ENCODE results near the gene ABCA9. TPM values are rescaled to one million over a fixed set of nuclear protein-coding genes. Genes with fewer than 3 reads are reported as not detected.
"Not testable (repeated sequence)": the region's sequence is repeated elsewhere in the genome, so short reads cannot be mapped to it uniquely, and the experiment has no call there.

The ABCA9 gene
- total RNA-seq, 1 donor from 2014 or later, result 6.0 TPM

DNA sequence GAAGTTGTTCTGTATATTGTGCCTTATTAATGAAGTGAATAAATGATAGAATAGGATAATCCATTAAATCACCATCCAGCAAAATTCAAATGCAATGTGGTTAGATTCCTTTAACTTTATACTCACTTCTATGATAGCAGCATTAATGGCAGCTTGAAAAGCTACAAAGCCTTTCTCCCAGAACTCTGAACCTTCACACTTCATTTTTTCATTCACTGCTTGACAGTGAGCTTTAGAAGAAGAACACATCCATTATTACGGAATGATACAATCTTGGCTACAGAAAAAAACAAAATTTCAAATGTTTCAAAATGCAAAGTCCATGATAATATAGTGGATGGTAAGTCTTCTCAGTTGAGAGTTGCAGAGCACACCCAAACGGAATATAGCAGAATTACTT is 16.4 kb downstream of the ABCA9 start:
- DNase-seq (ENCODE audit: low spot score), result no peak
- intact Hi-C loops (cut with DNase I), result no loop called here

DNA sequence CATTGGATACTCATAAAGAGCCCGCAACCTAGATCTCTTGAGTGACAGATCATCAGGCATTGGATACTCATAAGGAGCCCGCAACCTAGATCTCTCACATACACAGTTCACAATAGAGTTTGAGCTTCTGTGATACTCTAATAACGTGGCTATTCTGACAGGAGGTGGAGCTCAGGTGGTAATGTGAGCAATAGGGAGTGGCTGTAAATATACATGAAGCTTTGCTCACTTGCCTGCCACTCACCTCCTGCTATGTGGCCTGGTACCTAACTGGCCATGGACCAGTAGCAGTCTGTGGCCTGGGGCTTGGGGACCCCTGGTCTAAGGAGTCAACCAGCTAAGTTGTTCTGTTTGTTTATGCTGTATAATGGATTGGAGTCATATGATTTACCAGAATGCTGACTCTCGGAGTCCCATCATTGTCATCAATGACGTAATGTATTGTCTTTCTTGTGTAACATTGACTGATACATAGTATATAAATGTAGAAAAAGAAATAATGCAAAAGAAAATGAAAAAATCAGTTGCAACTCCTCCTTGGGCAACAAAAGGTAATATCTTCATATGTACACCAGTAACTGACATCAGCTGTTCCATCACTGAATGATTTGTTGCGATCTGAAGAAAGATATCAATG is 17.5 kb downstream of the ABCA9 start:
- DNase-seq (ENCODE audit: low spot score), result no peak
- intact Hi-C loops (cut with DNase I), result no loop called here

DNA sequence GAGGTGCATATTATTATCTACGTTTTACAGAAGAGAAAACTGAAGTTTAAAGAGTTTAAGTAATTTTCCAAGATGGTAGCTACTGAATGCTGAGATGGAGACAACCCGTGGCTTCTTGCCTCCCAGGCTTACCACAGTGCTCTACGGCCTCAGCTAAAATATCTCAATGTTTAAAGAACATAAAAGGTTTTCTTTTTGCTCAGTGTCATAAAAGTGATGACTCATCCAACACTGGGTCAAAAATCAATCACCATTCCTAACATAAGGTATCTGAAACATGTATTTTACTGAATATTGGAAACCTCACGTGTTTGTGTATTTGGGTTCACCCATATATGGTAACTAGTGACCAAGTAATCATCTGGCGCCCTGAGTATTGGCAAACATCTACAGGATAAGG is 18.4 kb downstream of the ABCA9 start:
- intact Hi-C loops (cut with DNase I), result no loop called here
- no peak for DNase-seq (ENCODE audit: low spot score)

DNA sequence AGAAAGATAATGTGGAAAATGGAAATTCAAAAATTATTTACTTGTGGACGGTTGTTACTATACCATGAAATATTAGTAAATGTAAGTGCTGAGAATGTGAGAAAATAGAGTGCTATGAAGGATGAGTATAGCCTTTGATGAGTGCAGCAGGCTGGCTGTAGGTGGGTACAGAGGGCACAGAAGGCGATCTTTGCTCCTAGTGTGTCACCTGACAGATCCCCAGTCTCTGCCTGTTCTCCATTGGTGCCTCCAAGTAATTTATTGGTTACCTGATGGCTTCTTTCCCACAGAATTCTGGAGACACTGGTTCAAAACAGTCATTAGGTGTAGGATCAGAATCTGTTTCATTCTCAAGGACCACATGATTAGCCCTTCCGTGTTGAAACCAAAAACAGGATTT is 28.9 kb downstream of the ABCA9 start:
- intact Hi-C loops (cut with DNase I), result no loop called here
- no peak for DNase-seq (ENCODE audit: low spot score)

DNA sequence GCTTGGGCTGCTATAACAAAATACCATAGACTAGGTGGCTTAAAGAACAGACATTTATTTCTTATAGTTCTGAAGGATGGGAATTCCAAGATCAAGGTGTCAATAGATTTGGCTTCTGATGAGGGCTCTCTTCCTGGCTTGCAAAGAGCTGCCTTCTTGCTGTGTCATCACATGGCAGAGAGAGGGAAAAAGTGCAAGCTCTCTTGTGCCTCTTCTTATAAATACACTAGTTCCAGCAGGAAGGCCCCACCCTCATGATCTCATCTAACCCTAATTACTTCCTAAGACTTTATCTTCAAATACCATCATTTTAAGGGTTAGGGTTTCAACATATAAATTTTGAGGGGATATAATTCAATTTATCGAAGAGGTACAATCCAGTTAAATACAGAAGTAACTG is 30.6 kb downstream of the ABCA9 start:
- no peak for DNase-seq (ENCODE audit: low spot score)
- intact Hi-C loops (cut with DNase I), result no loop called here

DNA sequence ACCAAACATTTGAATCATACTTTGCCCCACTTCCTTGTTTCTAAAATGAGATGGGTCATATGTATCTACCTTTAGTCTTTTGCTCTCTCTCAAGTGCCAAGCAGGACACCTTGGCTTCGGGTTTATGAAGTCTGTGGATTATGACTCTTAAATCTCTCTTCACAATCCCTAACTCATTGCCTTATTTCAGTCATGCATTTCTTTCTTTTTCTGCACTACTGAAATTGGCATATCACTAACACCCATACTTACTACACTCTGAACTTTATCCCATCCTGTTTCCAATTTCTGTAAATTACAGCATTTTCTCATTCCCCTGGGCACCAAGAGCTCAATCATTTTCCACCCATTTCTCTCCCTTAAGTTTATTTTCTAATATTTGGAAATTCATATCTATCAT is 42.0 kb downstream of the ABCA9 start:
- intact Hi-C loops (cut with DNase I), result no loop called here
- DNase-seq (ENCODE audit: low spot score), result no peak

DNA sequence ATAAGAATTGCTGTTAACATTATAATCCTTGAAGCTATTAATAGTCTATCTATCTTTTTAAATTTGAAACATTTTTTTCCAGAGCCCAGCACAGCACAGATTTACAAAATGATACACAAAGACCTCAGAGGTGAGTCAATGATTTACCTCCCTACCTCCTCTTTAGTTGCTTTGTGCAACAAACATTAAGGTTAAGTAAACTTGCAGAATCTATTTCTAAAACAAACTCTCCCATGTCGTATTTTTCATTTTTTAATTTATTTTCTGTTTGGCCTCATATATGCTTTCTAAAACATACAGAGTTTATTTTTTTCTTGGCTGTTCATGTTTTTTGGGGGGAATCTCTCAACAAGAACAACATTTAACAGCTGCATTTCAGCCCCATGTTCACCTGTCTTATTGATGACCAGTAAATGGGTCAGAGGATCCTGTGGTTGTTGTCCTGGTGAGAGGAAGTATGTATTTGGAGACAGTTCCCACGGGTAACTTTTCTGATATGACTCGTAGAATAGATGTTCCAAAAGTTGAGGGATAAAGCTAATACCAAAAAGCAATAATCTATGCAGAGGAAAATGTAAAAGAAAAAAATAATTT is 42.6 kb downstream of the ABCA9 start:
- intact Hi-C loops (cut with DNase I), result no loop called here
- DNase-seq (ENCODE audit: low spot score), result no peak

DNA sequence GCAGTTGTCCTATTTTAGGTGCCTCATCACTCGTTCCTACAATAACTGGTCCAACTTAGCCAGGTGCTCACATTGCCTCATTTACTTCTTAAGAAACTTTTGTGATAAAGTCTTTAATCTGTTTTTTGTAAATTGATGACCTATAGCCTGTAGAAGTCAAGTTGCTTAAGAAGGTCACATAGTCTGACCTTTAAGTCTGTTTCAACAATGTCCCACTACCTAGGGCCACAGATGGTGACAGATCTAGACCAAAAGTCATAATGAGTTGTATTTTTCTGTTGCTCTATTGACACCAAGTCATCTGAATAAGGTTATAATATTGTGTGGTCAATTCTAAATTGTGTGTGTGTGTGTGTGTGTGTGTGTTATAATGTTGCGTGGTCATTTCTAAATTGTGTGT is 45.1 kb downstream of the ABCA9 start:
- DNase-seq (ENCODE audit: low spot score), result no peak
- intact Hi-C loops (cut with DNase I), result no loop called here

DNA sequence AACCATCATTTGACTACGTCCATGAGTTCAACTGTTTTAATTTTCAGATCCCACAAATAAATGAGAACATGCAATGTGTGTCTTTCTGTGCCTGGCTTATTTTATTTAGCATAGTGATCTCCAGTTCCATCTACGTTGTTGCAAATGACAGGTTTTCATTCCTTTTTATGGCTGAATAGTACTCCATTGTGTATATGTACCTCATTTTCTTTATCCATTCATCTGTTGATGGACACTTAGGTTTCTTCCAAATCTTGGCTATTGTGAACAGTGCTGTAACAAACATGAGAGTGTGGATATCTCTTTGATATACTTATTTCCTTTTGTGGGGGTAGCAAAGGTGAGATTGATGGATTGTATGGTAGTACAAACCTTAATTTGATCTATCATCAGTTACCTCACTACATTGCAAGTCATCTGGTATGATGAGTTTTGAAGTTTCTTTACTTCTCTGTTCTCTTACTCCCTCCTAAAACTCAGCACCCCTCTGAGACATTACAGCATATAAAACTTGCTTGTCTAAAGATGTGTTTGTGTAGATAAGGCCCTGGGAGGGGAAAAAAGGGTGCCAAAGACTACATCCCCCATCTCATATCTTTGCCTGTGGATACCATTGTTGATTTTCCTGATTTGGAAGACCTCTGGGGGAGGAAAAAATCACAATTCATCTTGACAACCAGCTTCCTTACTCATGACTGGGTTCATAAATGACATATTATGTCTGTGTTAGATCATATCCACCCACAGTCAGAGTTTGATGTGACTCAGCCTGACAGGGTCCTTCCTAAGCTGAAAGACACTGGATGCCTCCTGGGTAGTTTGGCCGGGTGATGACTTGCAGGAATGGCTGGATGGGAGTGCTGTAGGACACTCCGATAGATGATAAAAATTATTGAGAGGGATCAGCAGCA is 47.6 kb downstream of the ABCA9 start:
- intact Hi-C loops (cut with DNase I), result no loop called here
- DNase-seq (ENCODE audit: low spot score), result no peak

DNA sequence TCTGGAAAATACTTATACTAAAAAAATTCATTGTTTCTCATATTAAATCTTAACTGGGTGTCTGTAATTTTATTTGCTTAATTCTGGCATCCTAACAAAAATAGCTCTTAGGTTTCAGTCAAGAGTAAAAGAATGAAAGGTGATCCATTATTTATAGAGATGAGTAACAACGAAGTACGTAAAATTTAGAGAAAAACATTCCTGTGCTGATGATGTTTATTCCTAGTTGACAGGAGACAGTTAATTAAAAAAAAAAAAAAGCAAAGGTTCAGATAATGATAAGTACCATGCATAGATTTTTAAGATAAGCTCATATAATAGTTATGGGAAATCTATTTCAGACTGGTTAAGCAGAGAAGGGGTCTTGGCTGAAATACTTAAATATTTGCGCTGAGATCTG is 50.8 kb downstream of the ABCA9 start:
- no peak for DNase-seq (ENCODE audit: low spot score)
- intact Hi-C loops (cut with DNase I), result no loop called here

DNA sequence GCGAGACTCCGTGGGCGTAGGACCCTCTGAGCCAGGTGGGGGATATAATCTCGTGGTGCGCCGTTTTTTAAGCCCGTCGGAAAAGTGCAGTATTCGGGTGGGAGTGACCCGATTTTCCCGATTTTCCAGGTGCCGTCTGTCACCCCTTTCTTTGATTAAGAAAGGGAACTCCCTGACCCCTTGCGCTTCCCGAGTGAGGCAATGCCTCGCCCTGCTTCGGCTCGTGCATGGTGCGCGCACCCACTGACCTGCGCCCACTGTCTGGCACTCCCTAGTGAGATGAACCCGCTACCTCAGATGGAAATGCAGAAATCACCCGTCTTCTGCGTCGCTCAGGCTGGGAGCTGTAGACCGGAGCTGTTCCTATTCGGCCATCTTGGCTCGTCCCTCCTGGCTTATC is 56.0 kb downstream of the ABCA9 start:
- intact Hi-C loops (cut with DNase I); DNase-seq (ENCODE audit: low spot score): not testable (repeated sequence)

DNA sequence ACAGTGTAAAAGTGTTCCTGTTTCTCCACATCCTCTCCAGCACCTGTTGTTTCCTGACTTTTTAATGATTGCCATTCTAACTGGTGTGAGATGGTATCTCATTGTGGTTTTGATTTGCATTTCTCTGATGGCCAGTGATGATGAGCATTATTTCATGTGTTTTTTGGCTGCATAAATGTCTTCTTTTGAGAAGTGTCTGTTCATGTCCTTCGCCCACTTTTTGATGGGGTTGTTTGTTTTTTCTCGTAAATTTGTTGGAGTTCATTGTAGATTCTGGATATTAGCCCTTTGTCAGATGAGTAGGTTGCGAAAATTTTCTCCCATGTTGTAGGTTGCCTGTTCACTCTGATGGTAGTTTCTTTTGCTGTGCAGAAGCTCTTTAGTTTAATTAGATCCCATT is 61.0 kb downstream of the ABCA9 start:
- DNase-seq (ENCODE audit: low spot score), result not testable (repeated sequence)

DNA sequence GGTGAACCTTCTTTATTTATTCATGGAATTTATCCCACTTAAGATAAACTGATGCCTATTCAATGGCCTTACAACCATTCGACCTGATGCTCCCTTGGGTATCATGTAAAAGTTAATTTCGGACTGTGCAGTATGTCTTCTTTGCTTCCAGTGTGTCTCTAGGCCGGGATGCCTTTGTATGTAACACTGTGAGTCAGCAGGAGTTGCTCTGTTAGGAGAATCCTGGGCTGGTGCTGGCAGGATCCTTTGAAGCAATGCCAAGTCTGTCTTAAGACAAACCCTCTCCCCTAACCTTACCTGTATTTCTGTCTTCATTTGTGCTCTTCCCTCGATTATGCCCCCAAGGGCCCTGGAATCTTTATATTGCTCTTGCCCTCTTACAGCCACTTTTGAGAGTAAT is 67.6 kb downstream of the ABCA9 start:
- intact Hi-C loops (cut with DNase I), result no loop called here
- no peak for DNase-seq (ENCODE audit: low spot score)

More for the DNA sequence above, 61.0 kb downstream of the ABCA9 start:
- intact Hi-C loops (cut with DNase I), result not testable (repeated sequence)

DNA sequence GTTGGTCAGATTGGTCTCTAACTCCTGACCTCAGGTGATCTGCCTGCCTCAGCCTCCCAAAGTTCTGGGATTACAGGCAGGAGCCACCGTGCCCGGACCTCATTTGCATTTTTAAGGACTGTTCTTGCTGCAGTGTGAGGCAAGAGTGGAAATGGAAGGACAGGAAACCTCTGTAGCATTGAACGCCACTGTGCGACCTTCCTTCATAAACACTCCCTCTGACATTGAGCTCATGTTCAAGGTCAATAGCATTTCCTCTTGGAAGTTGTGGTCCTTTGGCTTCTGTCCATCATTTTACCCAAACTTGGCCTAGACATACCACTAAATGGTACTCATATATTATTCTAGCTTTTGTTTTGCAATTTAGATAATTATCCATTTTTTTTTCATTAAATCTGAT is 72.8 kb downstream of the ABCA9 start:
- DNase-seq (ENCODE audit: low spot score), result no peak
- intact Hi-C loops (cut with DNase I), result no loop called here

DNA sequence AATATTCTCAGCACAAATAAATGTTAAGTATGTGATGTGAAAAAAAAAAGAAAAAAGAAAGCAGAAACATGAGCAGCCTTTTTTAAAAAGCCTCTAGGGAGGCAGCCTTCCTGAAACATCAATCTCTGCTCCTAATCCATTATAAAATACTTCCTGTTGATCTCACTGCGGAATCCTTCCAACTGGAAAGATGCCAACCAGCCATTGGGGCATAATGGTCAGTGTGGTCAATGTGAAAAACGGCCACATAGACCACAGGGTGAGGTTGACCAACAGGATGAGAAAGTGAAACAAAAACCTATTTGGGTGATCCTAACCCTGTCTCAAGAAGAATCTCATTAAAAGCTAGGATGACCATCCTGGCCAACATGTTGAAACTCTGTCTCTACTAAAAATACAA is 79.4 kb downstream of the ABCA9 start:
- no peak for DNase-seq (ENCODE audit: low spot score)
- intact Hi-C loops (cut with DNase I), result no loop called here

DNA sequence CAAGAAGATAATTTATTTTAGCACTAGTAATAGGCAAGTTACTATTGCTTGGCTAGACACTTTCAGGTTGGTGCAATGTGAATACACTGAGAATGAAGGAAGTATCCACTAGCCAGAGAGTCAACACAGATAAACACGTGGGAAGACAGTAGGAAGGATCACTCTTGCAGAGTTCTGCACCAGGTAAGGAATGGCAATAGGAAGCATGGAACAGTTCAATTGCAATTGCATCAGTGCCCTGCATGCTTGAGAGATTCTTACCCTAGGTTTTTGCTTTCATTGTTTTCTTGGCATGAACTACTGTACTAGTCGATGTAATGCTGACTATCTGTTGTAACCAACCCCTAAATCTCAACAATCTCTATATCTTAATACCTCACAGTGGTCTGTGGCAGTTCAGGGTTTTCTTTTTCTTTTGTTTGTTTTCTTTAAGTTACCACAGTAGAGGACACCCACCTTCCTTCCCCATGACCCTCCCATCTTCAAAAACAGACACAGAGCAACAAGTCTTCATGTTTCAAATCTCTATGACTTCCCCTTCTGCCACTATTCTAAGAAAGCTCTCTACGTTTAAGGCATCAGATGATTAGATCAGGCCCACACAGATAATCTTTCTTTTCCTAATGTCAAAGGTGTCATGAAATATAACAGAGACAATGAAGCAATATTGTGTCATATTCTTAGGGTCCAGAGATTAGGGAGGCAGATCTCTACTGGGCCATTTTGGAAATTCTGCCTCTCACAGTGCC is 87.5 kb downstream of the ABCA9 start:
- no peak for DNase-seq (ENCODE audit: low spot score)
- intact Hi-C loops (cut with DNase I), result loop anchor here (5.0 to 10.0 kb wide), 2 partner anchors 196 to 262 kb away; no protein-coding TSS in a partner anchor

DNA sequence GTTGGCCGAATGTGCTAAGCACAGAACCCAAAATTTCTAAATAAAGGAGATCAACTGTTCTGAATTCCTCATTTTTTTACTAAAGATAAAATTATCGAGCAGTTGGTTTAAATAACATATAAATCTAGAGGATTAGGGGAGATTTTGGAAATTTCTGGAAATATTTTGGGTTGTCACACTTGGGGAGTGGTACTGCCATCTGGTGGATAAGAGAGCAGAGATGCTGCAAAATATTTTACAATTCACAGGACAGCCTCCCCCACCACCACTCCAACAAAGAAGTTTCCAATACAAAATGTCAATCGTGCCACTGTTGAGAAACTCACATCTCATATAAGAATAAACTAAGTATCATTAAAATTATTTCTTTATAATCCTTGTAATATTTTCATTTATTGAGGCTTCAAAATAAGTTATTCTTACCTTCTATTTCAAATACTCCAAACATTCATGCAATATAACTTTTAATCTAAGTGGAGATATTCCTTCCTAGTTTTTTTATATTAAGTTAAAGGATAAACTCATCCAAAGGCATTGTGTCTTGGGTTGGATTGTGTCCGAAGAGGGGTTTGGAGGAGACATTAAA is 88.5 kb downstream of the ABCA9 start:
- intact Hi-C loops (cut with DNase I), result loop anchor here (5.0 to 10.0 kb wide), 2 partner anchors 195 to 263 kb away; no protein-coding TSS in a partner anchor
- DNase-seq (ENCODE audit: low spot score), result no peak

DNA sequence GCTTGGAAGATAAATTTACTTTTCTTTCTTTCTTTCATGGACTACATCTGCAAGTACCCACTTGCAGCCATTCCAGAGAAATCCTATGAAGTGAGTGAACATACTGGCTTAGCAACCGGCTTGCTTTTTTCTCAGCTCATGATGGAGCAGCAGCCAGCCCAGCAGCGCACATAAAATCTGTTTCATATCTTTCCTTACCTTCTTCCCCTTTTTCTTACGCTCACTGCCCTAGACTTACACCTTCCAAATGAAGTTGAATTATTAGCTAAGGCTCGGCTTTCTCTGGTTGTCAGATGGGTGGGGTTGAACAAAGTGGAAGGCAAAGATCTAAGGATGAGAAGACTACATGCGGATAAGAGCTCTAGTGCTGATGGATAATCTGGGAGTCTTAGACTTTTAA is 91.6 kb downstream of the ABCA9 start:
- intact Hi-C loops (cut with DNase I), result no loop called here
- DNase-seq (ENCODE audit: low spot score), result no peak

DNA sequence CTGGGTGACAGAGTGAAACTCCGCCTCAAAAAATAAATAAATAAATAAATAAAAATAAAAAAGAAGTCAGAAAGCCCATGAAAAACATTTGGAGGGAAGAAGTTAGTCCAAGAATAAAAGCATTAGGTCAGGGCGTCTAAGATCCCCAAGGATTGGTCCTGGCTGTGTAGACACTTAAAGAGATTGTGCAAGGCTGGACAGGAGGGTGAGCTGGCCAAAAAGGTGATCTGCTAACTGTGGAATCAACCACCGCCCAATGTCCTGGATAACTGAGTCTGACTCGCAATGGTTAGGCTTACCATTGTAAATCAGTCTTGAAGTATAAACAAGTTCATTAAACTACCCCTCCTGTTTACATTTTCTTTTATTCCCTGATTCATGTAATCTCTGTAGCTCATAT is 96.8 kb downstream of the ABCA9 start:
- DNase-seq (ENCODE audit: low spot score), result no peak

More for the DNA sequence above, 96.8 kb downstream of the ABCA9 start:
- intact Hi-C loops (cut with DNase I), result no loop called here

All from cardiac septum (tissue), 1 donor.